T-helper 1 cell (primary cell): ENCODE data around the gene TMEM208.

Source experiments
- DNase-seq, 5 donors: peaks; one replicate each; pipeline ENCODE4 v3.0.0-alpha.2; 2012 to 2020

Gene TMEM208

GRCh38 chr16:67237396-67238277 lies 10.7 kb downstream of the TMEM208 start:
- no peak for DNase-seq

- no peak for DNase-seq
Measured at GRCh38 chr16:67238278-67238575, 11.3 kb downstream of the TMEM208 start.

GRCh38 chr16:67238806-67239470 lies 12.0 kb downstream of the TMEM208 start:
- no peak for DNase-seq

GRCh38 chr16:67240506-67240905 lies 13.6 kb downstream of the TMEM208 start:
- no peak for DNase-seq

GRCh38 chr16:67241008-67241900 lies 14.3 kb downstream of the TMEM208 start:
- no peak for DNase-seq

- no peak for DNase-seq
Measured at GRCh38 chr16:67242138-67242730, 15.3 kb downstream of the TMEM208 start.

GRCh38 chr16:67243481-67243880 lies 16.6 kb downstream of the TMEM208 start:
- DNase-seq: no peak

GRCh38 chr16:67244387-67245185 lies 17.7 kb downstream of the TMEM208 start:
- peak; percentile 54 to 87 (median 69) for DNase-seq

- DNase-seq: no peak
Measured at GRCh38 chr16:67245186-67245585, 18.3 kb downstream of the TMEM208 start.

GRCh38 chr16:67245674-67246080 lies 18.7 kb downstream of the TMEM208 start:
- DNase-seq: no peak

- DNase-seq: peak in 4 of 5 donors; percentile 32 to 49 (median 42)
Measured at GRCh38 chr16:67246081-67246755, 19.3 kb downstream of the TMEM208 start.

GRCh38 chr16:67246756-67247191 lies 19.8 kb downstream of the TMEM208 start:
- DNase-seq: peak in 3 of 5 donors; percentile 34 to 41 (median 38)

GRCh38 chr16:67247192-67248072 lies 20.5 kb downstream of the TMEM208 start, which contains the start of gene FHOD1:
Gene FHOD1 (minus strand): TSS chr16:67247481. CDS start chr16:67247410, 71 bp downstream.
- peak; percentile 91 to 97 (median 94) for DNase-seq

GRCh38 chr16:67248073-67248400 lies 21.1 kb downstream of the TMEM208 start:
- no peak for DNase-seq

GRCh38 chr16:67248401-67249177 lies 21.7 kb downstream of the TMEM208 start, which contains the start of gene SLC9A5:
Gene SLC9A5 (plus strand): TSS chr16:67248979. CDS start chr16:67249015, 36 bp downstream.
- DNase-seq: peak in 2 of 5 donors; percentile 30 to 33

GRCh38 chr16:67249178-67250044 lies 22.5 kb downstream of the TMEM208 start:
- no peak for DNase-seq

GRCh38 chr16:67250045-67250327 lies 23.1 kb downstream of the TMEM208 start:
- DNase-seq: no peak
